B cell (primary cell): ENCODE results near the gene SPIRE1.
"Not testable (repeated sequence)": the region's sequence is repeated elsewhere in the genome, so short reads cannot be mapped to it uniquely, and the experiment has no call there.

Experiments used
- CTCF ChIP-seq: fragments of 200-600 bp; IDR thresholded peaks from one replicate; pipeline ENCODE4 v1.8.0; 2022; ENCODE audit warnings: antibody characterized with exemption, mild to moderate bottlenecking
- EZH2 ChIP-seq: IDR thresholded peaks from 2 replicates; pipeline ENCODE4 v1.6.1; 2012; ENCODE audit warnings: borderline replicate concordance, low read depth, mild to moderate bottlenecking, moderate library complexity, low read length; ENCODE audit not compliant: insufficient read depth, poor library complexity, severe bottlenecking

GRCh38 chr18:12551466-12551865 lies 106.4 kb downstream of the SPIRE1 start:
- TF ChIP-seq CTCF, EZH2: not testable (repeated sequence)
